Progenitor cell of endocrine pancreas (in vitro differentiated cells): ENCODE results near the gene ATG16L2. TPM values are rescaled to one million over a fixed set of nuclear protein-coding genes. Genes with fewer than 3 reads are reported as not detected.

Experiments
- DNase-seq: peaks from one replicate; pipeline ENCODE4 v3.0.0; 2021; ENCODE audit warnings: low spot score; ENCODE audit not compliant: unreplicated experiment
- H3K27ac Mint-ChIP-seq: 2 replicates; pipeline ENCODE4 v1.8.0; 2021; ENCODE audit warnings: mild to moderate bottlenecking, moderate library complexity, mixed read lengths
- H3K27me3 Mint-ChIP-seq: 2 replicates; pipeline ENCODE4 v1.8.0; 2021; ENCODE audit warnings: mixed read lengths
- H3K36me3 Mint-ChIP-seq: 2 replicates; pipeline ENCODE4 v1.8.0; 2022; ENCODE audit warnings: mixed read lengths; ENCODE audit not compliant: insufficient read depth
- H3K4me1 Mint-ChIP-seq: 2 replicates; pipeline ENCODE4 v1.8.0; 2021; ENCODE audit warnings: low read depth, mixed read lengths
- H3K4me3 Mint-ChIP-seq: 2 replicates; pipeline ENCODE4 v1.8.0; 2021; ENCODE audit warnings: low read depth, mild to moderate bottlenecking, moderate library complexity, mixed read lengths
- H3K9me3 Mint-ChIP-seq: 2 replicates; pipeline ENCODE4 v1.8.0; 2021; ENCODE audit warnings: low read depth, mixed read lengths
- total RNA-seq: library from RNA; stranded (reverse); gene quantifications from 2 replicates; pipeline ENCODE4 v1.2.1, GENCODE V29; 2021
- TF ChIP-seq, protein P1 (sequence below): fragments of 200-600 bp; sonication (generic); IDR thresholded peaks from one replicate; pipeline ENCODE4 v1.5.0; 2021; ENCODE audit warnings: antibody characterized with exemption, mild to moderate bottlenecking; ENCODE audit not compliant: unreplicated experiment

Gene ATG16L2
- total RNA-seq, 1 donor from 2014 or later, result 43.9 TPM

- no peak overlapping the region for H3K27ac Mint-ChIP-seq
- H3K27me3 Mint-ChIP-seq, result no peaks in the 10 kb centered on the region
- H3K4me1 Mint-ChIP-seq, result peaks cover 2% of the 10 kb centered on the region
- TF ChIP-seq, protein P1, sequence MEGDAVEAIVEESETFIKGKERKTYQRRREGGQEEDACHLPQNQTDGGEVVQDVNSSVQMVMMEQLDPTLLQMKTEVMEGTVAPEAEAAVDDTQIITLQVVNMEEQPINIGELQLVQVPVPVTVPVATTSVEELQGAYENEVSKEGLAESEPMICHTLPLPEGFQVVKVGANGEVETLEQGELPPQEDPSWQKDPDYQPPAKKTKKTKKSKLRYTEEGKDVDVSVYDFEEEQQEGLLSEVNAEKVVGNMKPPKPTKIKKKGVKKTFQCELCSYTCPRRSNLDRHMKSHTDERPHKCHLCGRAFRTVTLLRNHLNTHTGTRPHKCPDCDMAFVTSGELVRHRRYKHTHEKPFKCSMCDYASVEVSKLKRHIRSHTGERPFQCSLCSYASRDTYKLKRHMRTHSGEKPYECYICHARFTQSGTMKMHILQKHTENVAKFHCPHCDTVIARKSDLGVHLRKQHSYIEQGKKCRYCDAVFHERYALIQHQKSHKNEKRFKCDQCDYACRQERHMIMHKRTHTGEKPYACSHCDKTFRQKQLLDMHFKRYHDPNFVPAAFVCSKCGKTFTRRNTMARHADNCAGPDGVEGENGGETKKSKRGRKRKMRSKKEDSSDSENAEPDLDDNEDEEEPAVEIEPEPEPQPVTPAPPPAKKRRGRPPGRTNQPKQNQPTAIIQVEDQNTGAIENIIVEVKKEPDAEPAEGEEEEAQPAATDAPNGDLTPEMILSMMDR, result no peak
- H3K36me3 Mint-ChIP-seq, result peaks cover 10% of the 10 kb centered on the region
- no peaks in the 10 kb centered on the region for H3K9me3 Mint-ChIP-seq
- DNase-seq, result no peak
- no peak overlapping the region for H3K4me3 Mint-ChIP-seq
Measured at GRCh38 chr11:72863091-72863490, 48.9 kb downstream of the ATG16L2 start.

GRCh38 chr11:72863916-72864315 lies 49.7 kb downstream of the ATG16L2 start:
- H3K27ac Mint-ChIP-seq, result no peak overlapping the region

DNA sequence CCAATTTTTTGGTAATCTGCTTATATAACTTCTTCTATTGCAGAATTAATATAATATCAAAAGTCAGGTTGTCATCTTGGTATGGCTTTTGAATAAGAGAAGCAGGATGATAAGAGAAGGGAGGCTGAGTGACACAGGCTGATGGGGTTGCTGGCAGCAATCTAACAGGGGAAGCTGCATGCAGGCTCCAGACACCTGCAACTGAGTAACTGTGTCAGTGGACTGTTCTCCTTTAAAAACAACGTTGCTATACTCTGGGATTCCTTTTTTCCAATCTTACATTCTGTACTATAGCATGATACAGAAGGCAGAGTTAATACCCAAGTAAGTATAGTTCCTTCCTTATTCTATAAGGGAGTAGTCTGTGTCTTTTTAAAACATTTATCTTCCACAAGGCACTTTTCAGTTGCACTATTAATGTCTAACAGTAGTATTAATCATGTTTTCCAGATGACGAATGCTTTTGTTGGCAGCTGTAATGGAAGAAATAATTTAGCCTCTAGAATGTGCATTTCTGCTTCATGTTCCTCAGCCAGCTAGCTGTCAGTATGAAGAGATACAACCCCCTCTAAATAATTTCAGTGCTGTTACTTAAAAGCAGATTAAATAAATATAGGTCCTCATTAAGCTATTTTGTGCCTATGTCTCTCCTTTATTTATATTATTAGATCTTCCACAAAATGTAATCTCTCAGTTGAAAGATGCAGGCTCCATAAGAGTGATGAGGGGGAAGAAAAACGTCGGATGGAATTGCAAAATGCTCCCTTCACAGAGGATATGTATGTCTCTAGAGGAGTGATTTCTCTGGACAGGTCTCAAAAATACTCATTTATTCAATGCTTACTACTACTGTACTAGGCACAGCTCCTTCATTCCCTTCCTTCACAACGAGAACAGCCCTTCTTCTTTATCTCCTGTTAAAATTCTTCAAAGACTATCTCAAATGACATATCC lies 50.8 kb downstream of the ATG16L2 start:
- TF ChIP-seq, protein P1, result no peak
- DNase-seq, result no peak
- no peaks in the 10 kb centered on the region for H3K27me3 Mint-ChIP-seq
- no peak overlapping the region for H3K27ac Mint-ChIP-seq
- no peak overlapping the region for H3K4me3 Mint-ChIP-seq
- peaks cover 10% of the 10 kb centered on the region for H3K36me3 Mint-ChIP-seq
- H3K9me3 Mint-ChIP-seq, result no peaks in the 10 kb centered on the region
- peaks cover 3% of the 10 kb centered on the region for H3K4me1 Mint-ChIP-seq

More at GRCh38 chr11:72863916-72864315, 49.7 kb downstream of the ATG16L2 start:
- Mint-ChIP-seq H3K4me1 (peaks cover 2% of the 10 kb centered on the region), H3K4me3 (no peak overlapping the region), H3K36me3 (peaks cover 9% of the 10 kb centered on the region), H3K9me3 (no peaks in the 10 kb centered on the region), H3K27me3 (no peaks in the 10 kb centered on the region)
- DNase-seq, result no peak
- TF ChIP-seq, protein P1, result no peak

GRCh38 chr11:72867970-72868369 lies 53.8 kb downstream of the ATG16L2 start:
- H3K27me3 Mint-ChIP-seq, result no peaks in the 10 kb centered on the region

DNA sequence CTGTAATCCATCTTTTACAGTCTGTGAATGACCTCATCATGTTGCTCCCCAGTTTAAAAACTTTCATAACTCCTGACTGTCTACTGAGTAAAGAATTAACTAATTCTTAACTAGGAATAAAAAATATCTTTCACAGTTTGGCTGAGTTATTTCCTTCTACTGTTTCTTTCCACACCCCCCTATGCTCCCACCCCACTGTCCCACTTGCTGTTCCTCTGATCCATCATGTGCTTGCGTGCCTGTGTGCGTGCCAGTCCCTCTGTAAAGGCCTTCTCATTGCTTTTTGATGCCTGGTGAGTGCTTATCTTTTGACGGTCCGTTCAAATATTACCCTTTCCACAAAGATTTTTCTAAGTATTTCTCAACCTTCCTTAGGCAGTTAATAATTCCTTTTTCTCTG lies 55.6 kb downstream of the ATG16L2 start:
- DNase-seq, result no peak
- peaks cover 10% of the 10 kb centered on the region for H3K36me3 Mint-ChIP-seq
- H3K27ac Mint-ChIP-seq, result no peak overlapping the region
- TF ChIP-seq, protein P1, result no peak
- no peaks in the 10 kb centered on the region for H3K27me3 Mint-ChIP-seq
- H3K4me3 Mint-ChIP-seq, result no peak overlapping the region
- peaks cover 1% of the 10 kb centered on the region for H3K4me1 Mint-ChIP-seq
- no peaks in the 10 kb centered on the region for H3K9me3 Mint-ChIP-seq

More at GRCh38 chr11:72867970-72868369, 53.8 kb downstream of the ATG16L2 start:
- DNase-seq, result no peak
- Mint-ChIP-seq H3K9me3 (no peaks in the 10 kb centered on the region), H3K4me3 (no peak overlapping the region), H3K4me1 (peaks cover 1% of the 10 kb centered on the region), H3K27ac (no peak overlapping the region), H3K36me3 (peaks cover 12% of the 10 kb centered on the region)
- TF ChIP-seq, protein P1, result no peak
